Loucy (cell line): Measurements from ENCODE around the gene SLFN12L.

ENCODE experiments used
- H2AFZ ChIP-seq: fragments of 200-600 bp; sonication (generic); 2 replicates; pipeline ENCODE4 v1.6.0; 2016; ENCODE audit warnings: antibody characterized with exemption, mild to moderate bottlenecking, low read length, moderate library complexity
- H3F3A ChIP-seq: fragments of 200-600 bp; 2 replicates; pipeline ENCODE4 v1.6.0; 2016; ENCODE audit warnings: antibody characterized with exemption, low read depth, mild to moderate bottlenecking
- H3K27me3 ChIP-seq: fragments of 200-600 bp; sonication (generic); 2 replicates; pipeline ENCODE4 v1.6.1; 2014; ENCODE audit warnings: low read length, mild to moderate bottlenecking; ENCODE audit not compliant: insufficient read depth, poor library complexity, severe bottlenecking
- H3K36me3 ChIP-seq: fragments of 200-600 bp; sonication (generic); 2 replicates; pipeline ENCODE4 v1.6.1; 2016; ENCODE audit warnings: low read length; ENCODE audit not compliant: insufficient read depth
- H3K4me1 ChIP-seq: fragments of 200-600 bp; sonication (generic); 2 replicates; pipeline ENCODE4 v1.5.1; 2014; ENCODE audit warnings: low read length, mild to moderate bottlenecking; ENCODE audit not compliant: insufficient read depth, poor library complexity, severe bottlenecking
- H3K4me2 ChIP-seq: fragments of 200-600 bp; sonication (generic); 2 replicates; pipeline ENCODE4 v1.6.0; 2014; ENCODE audit warnings: antibody characterized with exemption, low read length, low read depth, mild to moderate bottlenecking; ENCODE audit not compliant: poor library complexity, severe bottlenecking
- H3K4me3 ChIP-seq: fragments of 200-600 bp; sonication (generic); 2 replicates; pipeline ENCODE4 v1.5.1; 2014; ENCODE audit warnings: low read length, mild to moderate bottlenecking, mixed read lengths; ENCODE audit not compliant: poor library complexity, severe bottlenecking
- H3K79me2 ChIP-seq: fragments of 200-600 bp; sonication (generic); 2 replicates; pipeline ENCODE4 v1.6.1; 2014; ENCODE audit warnings: low read length; ENCODE audit not compliant: insufficient read depth
- H3K9ac ChIP-seq: fragments of 200-600 bp; sonication (generic); 2 replicates; pipeline ENCODE4 v1.6.0; 2014; ENCODE audit warnings: mild to moderate bottlenecking, low read depth, low read length, moderate library complexity; ENCODE audit not compliant: poor library complexity, severe bottlenecking
- H3K9me2 ChIP-seq: fragments of 200-600 bp; sonication (generic); replicated peaks from 2 replicates; pipeline ENCODE4 v1.6.1; 2016; ENCODE audit warnings: low read depth, low read length, mixed read lengths
- H3K9me3 ChIP-seq: fragments of 200-600 bp; sonication (generic); 2 replicates; pipeline ENCODE4 v1.6.1; 2014; ENCODE audit warnings: mild to moderate bottlenecking, antibody characterized with exemption, low read length, low read depth; ENCODE audit not compliant: insufficient read depth
- H4K20me1 ChIP-seq: fragments of 200-600 bp; sonication (generic); 2 replicates; pipeline ENCODE4 v1.6.0; 2014; ENCODE audit warnings: antibody characterized with exemption, low read length, mild to moderate bottlenecking; ENCODE audit not compliant: insufficient read depth, poor library complexity, severe bottlenecking
- EZH2phosphoT487 ChIP-seq: fragments of 200-600 bp; IDR thresholded peaks from 2 replicates; pipeline ENCODE4 v1.6.1; 2018; ENCODE audit warnings: antibody characterized with exemption, mild to moderate bottlenecking, moderate library complexity, borderline replicate concordance
- TF ChIP-seq, protein P1 (sequence below): fragments of 200-600 bp; sonication (generic); conservative IDR thresholded peaks from 2 replicates; pipeline ENCODE4 v1.5.1; 2014; ENCODE audit warnings: mild to moderate bottlenecking, antibody characterized with exemption, low read length

The SLFN12L gene

GRCh38 chr17:35447499-35447898, 90.0 kb downstream of the SLFN12L start:
- Histone ChIP-seq H3K9me2 (no peaks in the 10 kb centered on the region), H3K9ac (peak overlapping the region; percentile 33), H3K9me3 (no peaks in the 10 kb centered on the region), H3K4me3 (peak overlapping the region; percentile 68), H4K20me1 (no peaks in the 10 kb centered on the region), H2AFZ (peak overlapping the region; percentile 30; the same call in 1 of the 2 replicates), H3K4me1 (peaks cover 6% of the 10 kb centered on the region), H3K36me3 (no peaks in the 10 kb centered on the region), H3K79me2 (no peaks in the 10 kb centered on the region), H3K4me2 (peak overlapping the region; percentile 51), H3K27me3 (no peaks in the 10 kb centered on the region), H3F3A (no peaks in the 10 kb centered on the region)
- TF ChIP-seq, protein P1, sequence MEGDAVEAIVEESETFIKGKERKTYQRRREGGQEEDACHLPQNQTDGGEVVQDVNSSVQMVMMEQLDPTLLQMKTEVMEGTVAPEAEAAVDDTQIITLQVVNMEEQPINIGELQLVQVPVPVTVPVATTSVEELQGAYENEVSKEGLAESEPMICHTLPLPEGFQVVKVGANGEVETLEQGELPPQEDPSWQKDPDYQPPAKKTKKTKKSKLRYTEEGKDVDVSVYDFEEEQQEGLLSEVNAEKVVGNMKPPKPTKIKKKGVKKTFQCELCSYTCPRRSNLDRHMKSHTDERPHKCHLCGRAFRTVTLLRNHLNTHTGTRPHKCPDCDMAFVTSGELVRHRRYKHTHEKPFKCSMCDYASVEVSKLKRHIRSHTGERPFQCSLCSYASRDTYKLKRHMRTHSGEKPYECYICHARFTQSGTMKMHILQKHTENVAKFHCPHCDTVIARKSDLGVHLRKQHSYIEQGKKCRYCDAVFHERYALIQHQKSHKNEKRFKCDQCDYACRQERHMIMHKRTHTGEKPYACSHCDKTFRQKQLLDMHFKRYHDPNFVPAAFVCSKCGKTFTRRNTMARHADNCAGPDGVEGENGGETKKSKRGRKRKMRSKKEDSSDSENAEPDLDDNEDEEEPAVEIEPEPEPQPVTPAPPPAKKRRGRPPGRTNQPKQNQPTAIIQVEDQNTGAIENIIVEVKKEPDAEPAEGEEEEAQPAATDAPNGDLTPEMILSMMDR: no peak
- TF ChIP-seq EZH2phosphoT487: no peak

DNA sequence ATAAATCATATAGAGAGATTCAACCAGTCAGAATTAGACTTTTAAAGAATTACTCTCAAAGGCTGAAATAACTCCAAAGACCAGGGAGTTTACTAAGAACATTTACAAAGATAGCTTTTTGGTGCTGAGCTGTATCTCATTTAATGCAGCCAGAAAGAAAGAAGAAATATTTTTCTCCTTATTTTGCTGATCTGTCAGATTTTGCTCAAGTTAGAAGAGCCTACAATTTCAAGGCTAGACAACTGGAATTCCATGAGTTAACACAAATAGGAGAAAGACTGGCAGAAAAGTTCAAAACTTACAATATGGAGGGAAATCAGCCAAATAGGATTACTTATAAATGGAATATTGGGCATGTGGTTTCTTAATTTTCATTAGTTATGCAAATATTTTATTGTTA, 99.0 kb downstream of the SLFN12L start:
- Histone ChIP-seq H2AFZ (no peak overlapping the region), H3K9me3 (no peaks in the 10 kb centered on the region), H3K4me3 (no peak overlapping the region), H4K20me1 (no peaks in the 10 kb centered on the region), H3K27me3 (no peaks in the 10 kb centered on the region), H3K79me2 (no peaks in the 10 kb centered on the region), H3K9me2 (no peaks in the 10 kb centered on the region), H3K36me3 (no peaks in the 10 kb centered on the region), H3K4me2 (no peak overlapping the region), H3K9ac (no peak overlapping the region), H3K4me1 (peaks cover 1% of the 10 kb centered on the region), H3F3A (no peaks in the 10 kb centered on the region)
- TF ChIP-seq, protein P1: no peak
- TF ChIP-seq EZH2phosphoT487: no peak

DNA sequence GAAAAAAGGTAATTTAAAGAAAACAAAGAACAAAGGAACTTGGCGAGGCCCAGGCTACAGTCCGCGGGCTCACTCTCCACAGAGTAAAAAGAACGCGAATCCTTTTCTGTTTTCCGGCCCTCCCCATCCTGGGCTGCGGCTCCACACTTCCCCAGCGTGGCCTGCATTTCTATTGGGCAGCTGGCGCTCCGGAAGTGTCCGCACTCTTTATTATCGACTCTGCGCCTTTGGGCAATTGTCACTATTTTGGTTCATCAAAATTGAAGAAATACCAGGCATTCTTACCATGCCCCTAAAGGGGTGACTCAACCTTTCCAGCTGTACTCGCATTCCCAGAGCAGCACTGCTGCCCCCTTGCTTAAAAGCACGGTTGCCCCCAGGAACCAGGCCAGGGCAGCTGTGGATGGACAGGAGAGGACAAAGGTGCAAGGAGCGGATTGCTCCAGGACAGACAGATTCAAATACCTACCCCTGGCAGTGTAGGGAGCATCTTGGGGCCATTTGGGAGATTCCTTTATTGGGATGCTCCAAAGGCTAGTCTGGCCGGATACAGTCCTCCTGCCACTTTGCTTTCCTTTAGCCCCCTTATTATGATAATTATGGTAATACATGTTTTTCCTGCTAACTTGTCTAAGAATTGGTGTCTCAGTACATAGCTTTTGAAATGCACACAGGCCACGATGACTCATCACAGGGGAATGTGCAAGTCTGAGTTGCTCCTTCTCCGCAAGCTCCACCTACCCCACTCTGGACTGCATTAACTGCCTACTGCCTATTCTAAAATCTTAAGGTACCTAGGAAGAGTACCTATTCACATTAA, 104.2 kb downstream of the SLFN12L start:
- Histone ChIP-seq H3K9ac (peak overlapping the region; percentile 81), H3K4me1 (peaks cover 26% of the 10 kb centered on the region), H3K79me2 (peaks cover 6% of the 10 kb centered on the region; the same call in 1 of the 2 replicates), H2AFZ (peak overlapping the region; percentile 97), H3K4me3 (peak overlapping the region; percentile 82), H4K20me1 (no peaks in the 10 kb centered on the region), H3K9me3 (no peaks in the 10 kb centered on the region), H3K9me2 (no peaks in the 10 kb centered on the region), H3K4me2 (peak overlapping the region; percentile 74), H3F3A (no peaks in the 10 kb centered on the region), H3K27me3 (no peaks in the 10 kb centered on the region), H3K36me3 (no peaks in the 10 kb centered on the region)
- TF ChIP-seq, protein P1: peak; percentile 7; the same call in 1 of the 2 replicates
- TF ChIP-seq EZH2phosphoT487: no peak
